Mucosa of descending colon (tissue), 3 donors: ENCODE data around the gene TMEM45A. TPM values are rescaled to one million over a fixed set of nuclear protein-coding genes. Genes with fewer than 3 reads are reported as not detected.

Experiments
- ATAC-seq: fragments of 200-7000 bp; cut with Tn5 transposase; one replicate; pipeline ENCODE4 v1.9.1; 2020; ENCODE audit warnings: mild to moderate bottlenecking, moderate library complexity
- DNase-seq, 3 donors: peaks; one replicate each; pipeline ENCODE4 v3.0.0-alpha.2; 2020
- H3K36me3 ChIP-seq: fragments of 200-600 bp; one replicate; pipeline ENCODE4 v1.8.0; 2021; ENCODE audit warnings: low read depth, mild to moderate bottlenecking
- H3K4me1 ChIP-seq: fragments of 200-600 bp; one replicate; pipeline ENCODE4 v1.8.0; 2021; ENCODE audit warnings: low read depth, mild to moderate bottlenecking
- H3K4me3 ChIP-seq: fragments of 200-600 bp; one replicate; pipeline ENCODE4 v1.8.0; 2021; ENCODE audit warnings: mild to moderate bottlenecking
- H3K9me3 ChIP-seq: fragments of 200-600 bp; one replicate; pipeline ENCODE4 v1.8.0; 2021; ENCODE audit warnings: mild to moderate bottlenecking
- intact Hi-C, 2 donors: fragments of 100-400 bp; cut with DNase I in 1 of 2; cut with micrococcal nuclease in 1 of 2; formaldehyde crosslinking; loops; one replicate each; pipeline versions ENCODE4 v1.11.0 to v1.11.1; 2022; cut with DNase I, micrococcal nuclease
- total RNA-seq, 3 donors: library from RNA; stranded (reverse); fragmentation: NEBNext Ultra II Directional in 2 of 3; extraction: Animal tissue kit (Norgen Biotek cat#: 25700) in 2 of 3; gene quantifications; one replicate each; pipeline versions ENCODE4 v1.2.1 to v1.2.4, GENCODE V29; 2021 to 2023
- TF ChIP-seq, protein P1 (sequence below): fragments of 200-600 bp; IDR thresholded peaks from one replicate; pipeline ENCODE4 v1.8.0; 2022; ENCODE audit warnings: antibody characterized with exemption, mild to moderate bottlenecking
- donor health status: DM: no; HTN: no; CAD: no; lungs with moderate emphysema.
- donor health status: DM: no; HTN: no; CAD: no.
- donor health status: DM: no; HTN: yes; CAD: no.

TMEM45A gene
- total RNA-seq, 3 donors from 2014 or later = 1.9 to 11.4 (median 6.0) TPM

DNA sequence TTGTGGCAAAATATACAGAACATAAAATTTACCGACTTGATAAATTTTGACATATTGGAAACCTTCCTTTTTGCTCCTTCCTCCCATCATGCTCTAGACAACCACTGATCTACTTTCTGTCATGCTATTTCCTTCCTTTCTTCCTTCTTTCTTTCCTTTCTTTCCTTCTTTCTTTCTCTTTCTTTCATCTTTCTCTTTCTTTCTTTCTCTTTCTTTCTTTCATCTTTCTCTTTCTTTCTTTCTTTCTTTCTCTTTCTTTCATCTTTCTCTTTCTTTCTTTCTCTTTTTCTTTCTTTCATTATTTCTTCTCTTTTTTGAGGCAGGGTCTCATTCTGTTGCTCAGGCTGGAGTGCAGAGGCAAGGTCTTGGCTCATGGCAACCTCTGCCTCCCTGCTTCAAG is 8.9 kb upstream of the TMEM45A start:
- intact Hi-C loops = no loop called here
- H3K4me3 ChIP-seq = no peak overlapping the region
- H3K4me1 ChIP-seq = no peaks in the 10 kb centered on the region
- DNase-seq (no peak), ATAC-seq (no peak)
- TF ChIP-seq, protein P1, sequence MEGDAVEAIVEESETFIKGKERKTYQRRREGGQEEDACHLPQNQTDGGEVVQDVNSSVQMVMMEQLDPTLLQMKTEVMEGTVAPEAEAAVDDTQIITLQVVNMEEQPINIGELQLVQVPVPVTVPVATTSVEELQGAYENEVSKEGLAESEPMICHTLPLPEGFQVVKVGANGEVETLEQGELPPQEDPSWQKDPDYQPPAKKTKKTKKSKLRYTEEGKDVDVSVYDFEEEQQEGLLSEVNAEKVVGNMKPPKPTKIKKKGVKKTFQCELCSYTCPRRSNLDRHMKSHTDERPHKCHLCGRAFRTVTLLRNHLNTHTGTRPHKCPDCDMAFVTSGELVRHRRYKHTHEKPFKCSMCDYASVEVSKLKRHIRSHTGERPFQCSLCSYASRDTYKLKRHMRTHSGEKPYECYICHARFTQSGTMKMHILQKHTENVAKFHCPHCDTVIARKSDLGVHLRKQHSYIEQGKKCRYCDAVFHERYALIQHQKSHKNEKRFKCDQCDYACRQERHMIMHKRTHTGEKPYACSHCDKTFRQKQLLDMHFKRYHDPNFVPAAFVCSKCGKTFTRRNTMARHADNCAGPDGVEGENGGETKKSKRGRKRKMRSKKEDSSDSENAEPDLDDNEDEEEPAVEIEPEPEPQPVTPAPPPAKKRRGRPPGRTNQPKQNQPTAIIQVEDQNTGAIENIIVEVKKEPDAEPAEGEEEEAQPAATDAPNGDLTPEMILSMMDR = no peak
- no peaks in the 10 kb centered on the region for H3K36me3 ChIP-seq
- H3K9me3 ChIP-seq = no peaks in the 10 kb centered on the region

DNA sequence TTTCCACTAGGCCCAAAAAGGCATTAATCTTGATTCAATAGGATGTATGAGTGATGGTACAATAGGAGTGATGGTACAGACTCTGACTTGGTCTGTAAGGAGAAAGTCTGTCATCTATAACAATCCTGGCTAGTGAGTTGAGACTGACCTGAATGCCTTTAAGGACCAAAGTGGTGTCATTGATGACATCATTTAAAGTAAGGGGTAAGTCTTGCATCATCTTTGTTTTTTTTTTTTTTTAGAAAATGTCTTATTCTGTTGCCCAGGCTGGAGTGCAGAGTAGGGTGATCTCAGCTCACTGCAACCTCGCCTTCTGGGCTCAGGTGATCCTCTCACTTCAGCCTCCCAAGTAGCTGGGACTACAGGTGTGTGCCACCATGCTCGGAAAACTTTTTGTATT is 5.6 kb upstream of the TMEM45A start:
- H3K36me3 ChIP-seq = no peaks in the 10 kb centered on the region
- H3K4me1 ChIP-seq = no peaks in the 10 kb centered on the region
- no peak overlapping the region for H3K4me3 ChIP-seq
- DNase-seq (no peak), ATAC-seq (no peak)
- intact Hi-C loops = no loop called here
- no peaks in the 10 kb centered on the region for H3K9me3 ChIP-seq
- TF ChIP-seq, protein P1 = no peak

DNA sequence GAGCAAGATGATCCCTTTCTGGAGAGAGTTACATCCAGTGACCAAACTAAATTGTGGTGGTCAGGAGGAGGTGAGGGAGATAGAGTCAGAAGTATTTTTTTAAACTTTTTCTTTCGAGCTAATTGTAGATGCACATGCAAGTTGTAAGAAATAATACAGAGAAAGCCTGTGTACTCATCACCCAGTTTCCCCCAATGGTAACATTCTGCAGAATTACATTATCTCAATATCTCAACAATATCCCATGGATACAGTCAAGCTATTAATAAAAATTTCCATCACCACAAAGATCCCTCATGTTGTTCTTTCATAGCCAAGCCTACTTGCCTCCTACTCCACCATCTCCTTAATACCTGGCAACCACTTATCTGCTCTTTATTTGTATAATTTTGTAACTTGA is 3.3 kb upstream of the TMEM45A start:
- ATAC-seq (no peak), DNase-seq (no peak)
- no peaks in the 10 kb centered on the region for H3K9me3 ChIP-seq
- no peaks in the 10 kb centered on the region for H3K4me1 ChIP-seq
- H3K4me3 ChIP-seq = no peak overlapping the region
- H3K36me3 ChIP-seq = no peaks in the 10 kb centered on the region
- intact Hi-C loops = no loop called here
- TF ChIP-seq, protein P1 = no peak

DNA sequence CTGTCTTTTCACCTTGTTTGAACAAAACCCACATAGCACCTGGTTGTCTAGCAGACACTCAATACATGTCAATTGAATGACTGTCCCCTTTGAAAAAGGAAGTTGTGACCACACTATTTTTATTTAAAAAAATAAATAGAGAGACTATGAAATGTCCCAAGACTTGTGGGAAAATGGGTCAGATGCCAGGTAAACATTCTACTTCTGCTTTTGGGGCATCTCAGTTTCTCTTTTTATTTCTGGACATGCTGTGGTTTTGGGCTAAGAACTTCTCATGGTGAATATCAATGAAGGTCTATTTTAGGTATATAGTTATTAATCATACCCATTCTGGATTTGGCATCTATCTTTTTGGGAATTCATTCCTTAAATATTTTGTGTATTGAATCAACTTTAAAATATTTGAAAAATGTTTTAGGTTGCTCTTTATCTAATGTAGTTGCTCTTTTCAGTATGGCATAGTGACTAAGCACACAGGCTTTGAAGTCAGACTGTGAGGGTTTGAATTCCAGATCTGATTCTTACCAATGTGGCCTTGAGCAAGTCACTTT is 4.4 kb downstream of the TMEM45A start:
- DNase-seq (no peak), ATAC-seq (no peak)
- H3K4me1 ChIP-seq = no peaks in the 10 kb centered on the region
- H3K4me3 ChIP-seq = no peak overlapping the region
- no peaks in the 10 kb centered on the region for H3K9me3 ChIP-seq
- H3K36me3 ChIP-seq = no peaks in the 10 kb centered on the region
- intact Hi-C loops = no loop called here
- TF ChIP-seq, protein P1 = no peak

DNA sequence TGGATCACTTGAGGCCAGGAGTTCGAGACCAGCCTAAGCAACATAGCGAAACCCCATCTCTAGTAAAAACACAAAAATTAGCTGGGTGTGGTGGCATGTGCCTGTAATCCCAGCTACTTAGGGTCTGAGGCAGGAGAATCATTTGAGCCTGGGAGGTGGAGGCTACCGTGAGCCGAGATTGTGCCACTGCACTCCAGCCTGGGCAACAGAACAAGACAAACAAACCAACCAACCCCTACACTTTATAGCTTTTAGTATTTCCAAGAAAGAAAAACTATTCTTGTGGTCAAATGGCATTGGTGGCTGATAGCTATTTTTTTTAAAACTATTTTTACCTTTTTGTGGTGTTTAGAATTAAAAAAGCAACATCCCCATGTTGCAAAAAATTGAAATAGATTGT is 7.2 kb downstream of the TMEM45A start:
- Histone ChIP-seq H3K4me1 (no peaks in the 10 kb centered on the region), H3K36me3 (no peaks in the 10 kb centered on the region), H3K9me3 (no peaks in the 10 kb centered on the region), H3K4me3 (no peak overlapping the region)
- intact Hi-C loops = no loop called here
- TF ChIP-seq, protein P1 = no peak
- ATAC-seq (no peak), DNase-seq (no peak)

DNA sequence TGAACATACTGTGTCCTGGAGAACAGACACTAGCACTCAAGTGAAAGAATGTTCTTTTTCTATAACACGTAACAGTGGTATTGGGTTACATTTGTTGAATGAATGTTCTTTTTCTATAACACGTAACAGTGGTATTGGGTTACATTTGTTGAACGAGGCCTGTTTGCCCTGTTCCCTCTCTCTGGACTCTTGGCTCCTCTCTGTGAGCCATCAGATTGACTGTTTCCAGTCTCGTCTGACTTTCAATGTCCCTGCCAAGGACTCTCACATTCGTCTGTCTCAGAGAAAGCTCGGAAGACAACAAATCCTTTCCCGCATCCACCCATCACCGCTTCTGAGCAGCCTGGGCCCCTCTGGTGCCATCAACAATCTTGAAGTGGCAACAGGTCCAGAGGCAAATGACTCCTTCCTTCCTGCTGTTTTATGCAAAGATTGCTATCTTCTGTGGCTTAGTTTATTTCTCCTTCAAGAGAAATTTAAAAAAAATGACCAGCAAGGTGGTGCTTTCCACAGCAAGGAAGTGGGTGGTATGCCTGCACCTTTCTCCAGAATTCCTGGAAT is 8.0 kb downstream of the TMEM45A start:
- Histone ChIP-seq H3K4me1 (no peaks in the 10 kb centered on the region), H3K36me3 (no peaks in the 10 kb centered on the region), H3K4me3 (no peak overlapping the region), H3K9me3 (no peaks in the 10 kb centered on the region)
- TF ChIP-seq, protein P1 = no peak
- intact Hi-C loops = no loop called here
- DNase-seq = no peak
- no peak for ATAC-seq
